Measurements from ENCODE around the gene KLF13. TPM values are rescaled to one million over a fixed set of nuclear protein-coding genes. Genes with fewer than 3 reads are reported as not detected.

KLF13 gene
- polyA plus RNA-seq, 1 donor (not counting 4 experiments of a cell fraction or from before 2014, with no cell fraction given), result 66.7 TPM

GRCh38 chr15:31280831-31281216, 45.8 kb upstream of the KLF13 start:
- no peaks in the 10 kb centered on the region for H3K9me3 ChIP-seq (ENCODE audit: control insufficient read depth, low read depth, low read length)
- H3K4me2 ChIP-seq (ENCODE audit: control insufficient read depth, extremely low read depth, insufficient read depth, low read depth, low read length), result no peak overlapping the region
- no peak for FAIRE-seq
- no peak overlapping the region for H2AFZ ChIP-seq (ENCODE audit: control insufficient read depth, low read length)
- H3K36me3 ChIP-seq (ENCODE audit: control insufficient read depth in 2 of 2, extremely low read depth in 1 of 2, insufficient read depth in 2 of 2, low read length in 2 of 2), result no peaks in the 10 kb centered on the region
- H3K9me1 ChIP-seq (ENCODE audit: control insufficient read depth, extremely low read depth, insufficient read depth, low read length), result no peaks in the 10 kb centered on the region
- no peak overlapping the region for H3K4me3 ChIP-seq (ENCODE audit: control insufficient read depth in 2 of 3, extremely low read depth in 1 of 3, insufficient read depth in 2 of 3, low read depth in 1 of 3, low read length in 3 of 3)
- no peaks in the 10 kb centered on the region for H3K79me2 ChIP-seq (ENCODE audit: control insufficient read depth, insufficient read depth, low read length)
- TF ChIP-seq EZH2 (IDR thresholded peaks at IDR 0.05; ENCODE audit: low read length) (no peak), CTCF (optimal IDR thresholded peaks at IDR 0.05 in 1 of 3, IDR thresholded peaks at IDR 0.05 in 1 of 3, conservative IDR thresholded peaks at IDR 0.05 in 1 of 3; ENCODE audit: extremely low read depth in 1 of 3, insufficient read depth in 2 of 3, low read length in 3 of 3) (no peak)
- DNase-seq (ENCODE audit: low read depth, low spot score), result no peak
- H4K20me1 ChIP-seq (ENCODE audit: control insufficient read depth, extremely low read depth, insufficient read depth, low read length), result no peaks in the 10 kb centered on the region
- no peaks in the 10 kb centered on the region for H3K27me3 ChIP-seq (ENCODE audit: control insufficient read depth, extremely low read depth, insufficient read depth, low read length)
- H3K4me1 ChIP-seq (ENCODE audit: control insufficient read depth, extremely low read depth, insufficient read depth, low read length), result peaks cover 10% of the 10 kb centered on the region
- H3K9ac ChIP-seq (ENCODE audit: control insufficient read depth, extremely low read depth, insufficient read depth, low read length), result no peak overlapping the region
- dilution Hi-C loops (cut with MboI; ENCODE audit: extremely low pct_ligation_motif_present, low sequenced_read_pairs), result no loop called here
- H3K27ac ChIP-seq (ENCODE audit: control insufficient read depth, insufficient read depth, low read length), result no peak overlapping the region

GRCh38 chr15:31283043-31283442, 43.6 kb upstream of the KLF13 start:
- H3K9me3 ChIP-seq (ENCODE audit: control insufficient read depth, low read depth, low read length), result no peaks in the 10 kb centered on the region
- no peak overlapping the region for H3K4me3 ChIP-seq (ENCODE audit: control insufficient read depth in 2 of 3, extremely low read depth in 1 of 3, insufficient read depth in 2 of 3, low read depth in 1 of 3, low read length in 3 of 3)
- H3K4me2 ChIP-seq (ENCODE audit: control insufficient read depth, extremely low read depth, insufficient read depth, low read depth, low read length), result no peak overlapping the region
- H3K9ac ChIP-seq (ENCODE audit: control insufficient read depth, extremely low read depth, insufficient read depth, low read length), result no peak overlapping the region
- peaks cover 10% of the 10 kb centered on the region for H3K4me1 ChIP-seq (ENCODE audit: control insufficient read depth, extremely low read depth, insufficient read depth, low read length)
- H3K9me1 ChIP-seq (ENCODE audit: control insufficient read depth, extremely low read depth, insufficient read depth, low read length), result no peaks in the 10 kb centered on the region
- no peaks in the 10 kb centered on the region for H3K79me2 ChIP-seq (ENCODE audit: control insufficient read depth, insufficient read depth, low read length)
- no peak overlapping the region for H3K27ac ChIP-seq (ENCODE audit: control insufficient read depth, insufficient read depth, low read length)
- no peaks in the 10 kb centered on the region for H3K27me3 ChIP-seq (ENCODE audit: control insufficient read depth, extremely low read depth, insufficient read depth, low read length)
- TF ChIP-seq EZH2 (IDR thresholded peaks at IDR 0.05; ENCODE audit: low read length) (no peak), CTCF (optimal IDR thresholded peaks at IDR 0.05 in 1 of 3, IDR thresholded peaks at IDR 0.05 in 1 of 3, conservative IDR thresholded peaks at IDR 0.05 in 1 of 3; ENCODE audit: extremely low read depth in 1 of 3, insufficient read depth in 2 of 3, low read length in 3 of 3) (no peak)
- FAIRE-seq (no peak), DNase-seq (ENCODE audit: low read depth, low spot score) (no peak)
- H2AFZ ChIP-seq (ENCODE audit: control insufficient read depth, low read length), result no peak overlapping the region
- H4K20me1 ChIP-seq (ENCODE audit: control insufficient read depth, extremely low read depth, insufficient read depth, low read length), result no peaks in the 10 kb centered on the region
- no peaks in the 10 kb centered on the region for H3K36me3 ChIP-seq (ENCODE audit: control insufficient read depth in 2 of 2, extremely low read depth in 1 of 2, insufficient read depth in 2 of 2, low read length in 2 of 2)
- dilution Hi-C loops (cut with MboI; ENCODE audit: extremely low pct_ligation_motif_present, low sequenced_read_pairs), result no loop called here
